ENCODE data around the gene ELMO1.

DNA sequence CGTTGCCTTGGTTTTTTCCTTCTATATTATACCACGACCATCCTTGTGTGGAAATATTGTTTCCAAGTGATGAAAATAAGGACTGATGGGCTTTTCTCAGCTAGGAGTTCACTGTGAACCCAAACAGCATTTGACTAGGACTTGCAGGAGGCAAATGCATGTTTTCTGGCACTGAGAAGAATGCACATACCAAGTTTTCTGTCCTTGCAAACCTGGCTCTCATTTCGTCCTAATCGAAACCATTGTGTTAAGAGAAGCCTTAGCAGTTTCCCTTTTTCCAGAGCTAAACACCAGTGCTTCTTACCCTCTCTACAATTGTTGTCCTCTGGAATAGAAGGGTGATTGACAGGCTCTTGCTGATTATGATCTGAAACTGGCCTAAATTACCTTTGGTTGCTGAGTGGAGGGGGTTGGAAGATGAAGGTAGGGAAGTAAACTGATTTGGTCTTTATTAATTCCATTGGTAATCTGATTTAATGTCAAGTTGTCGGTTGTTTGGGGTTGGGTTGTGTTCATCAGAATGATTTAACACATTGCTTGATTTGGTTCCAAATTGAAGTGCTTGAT lies 33.1 kb upstream of the ELMO1 start:
- no peak for TF ChIP-seq BHLHE40 (IDR thresholded peaks at IDR 0.05; ENCODE audit: borderline replicate concordance)
- TF ChIP-seq FOXA1 (IDR thresholded peaks at IDR 0.05): no peak
- no peak for TF ChIP-seq ARNT (IDR thresholded peaks at IDR 0.05)
- TF ChIP-seq SUZ12 (IDR thresholded peaks at IDR 0.05): no peak
